K562 (cell line): ENCODE measurements around the gene SRRT. TPM values are rescaled to one million over a fixed set of nuclear protein-coding genes. Genes with fewer than 3 reads are reported as not detected.

Source experiments
- FOXA1 ChIP-seq: fragments of 450-650 bp; IDR thresholded peaks from 2 replicates; pipeline ENCODE4 v1.6.1; 2016; ENCODE audit warnings: mild to moderate bottlenecking, borderline replicate concordance
- GTF2A2 ChIP-seq: IDR thresholded peaks from 2 replicates; pipeline ENCODE4 v1.6.1; 2016; ENCODE audit warnings: mild to moderate bottlenecking, missing genetic modification characterization, missing compliant biosample characterization
- GTF2F1 ChIP-seq: IDR thresholded peaks from 2 replicates; pipeline ENCODE4 v1.6.1; 2011; ENCODE audit warnings: low read depth, low read length, improper control_type of control experiment
- KAT7 ChIP-seq: sonication (generic); formaldehyde crosslinking; IDR thresholded peaks from 2 replicates; pipeline ENCODE4 v1.8.0; 2022; ENCODE audit warnings: missing genetic modification reagents, mild to moderate bottlenecking, borderline replicate concordance
- MGA ChIP-seq: fragments of 450-650 bp; IDR thresholded peaks from 2 replicates; pipeline ENCODE4 v1.6.1; 2016; ENCODE audit warnings: mild to moderate bottlenecking, moderate library complexity
- MXI1 ChIP-seq: IDR thresholded peaks from 2 replicates; pipeline ENCODE4 v1.6.1; 2011; ENCODE audit warnings: low read depth, mild to moderate bottlenecking, improper control_type of control experiment, low read length
- NEUROD1 ChIP-seq: fragments of 150-350 bp; IDR thresholded peaks from 2 replicates; pipeline ENCODE4 v1.6.1; 2014; ENCODE audit warnings: borderline replicate concordance, low read length, low read depth; ENCODE audit not compliant: partially characterized antibody
- NR2C2 ChIP-seq, 2 experiments: fragments of 200-800 bp in 1 of 2; sonication (Bioruptor generic) in 1 of 2; sonication (generic) in 1 of 2; formaldehyde crosslinking in 1 of 2; IDR thresholded peaks; 2 replicates each; pipeline versions ENCODE4 v1.6.1 to v1.8.0; 2016 to 2022; ENCODE audit warnings: mild to moderate bottlenecking in 1 of 2, missing compliant biosample characterization in 1 of 2, missing genetic modification characterization in 1 of 2, missing genetic modification reagents in 1 of 2
- RBBP5 ChIP-seq: fragments of 200-600 bp; sonication (generic); IDR thresholded peaks from 2 replicates; pipeline ENCODE4 v1.6.1; 2012; ENCODE audit warnings: borderline replicate concordance, mild to moderate bottlenecking, low read length, control low read depth, inconsistent platforms; ENCODE audit not compliant: insufficient read depth, poor library complexity, severe bottlenecking
- ZNF184 ChIP-seq: sonication (generic); formaldehyde crosslinking; IDR thresholded peaks from 2 replicates; pipeline ENCODE4 v1.5.0; 2020; ENCODE audit warnings: missing genetic modification reagents
- ZNF644 ChIP-seq: fragments of 200-800 bp; sonication (Bioruptor generic); IDR thresholded peaks from 2 replicates; pipeline ENCODE4 v1.6.1; 2016; ENCODE audit warnings: low read depth, missing genetic modification characterization, missing compliant biosample characterization
- polyA plus RNA-seq, 8 experiments: library from polyadenylated mRNA; depleted of rRNA in 4 of 8; stranded (reverse) in 5 of 8; unstranded in 3 of 8; fragments of >200 nt; fragmentation: Nextera tagmentation in 2 of 8; fragmentation: Illumina TruSeq in 1 of 8; extraction: Ambion mirVana in 2 of 8; extraction: Trizol in 1 of 8; gene quantifications; 2 replicates each; pipeline versions ENCODE4 v1.2.1 to v1.2.3, GENCODE V29; 2011 to 2014; ENCODE audit warnings: inconsistent platforms in 1 of 8, missing spikeins in 1 of 8
- total RNA-seq, 7 experiments: library from RNA; depleted of rRNA in 6 of 7; stranded (reverse); fragments of >200 nt in 6 of 7; fragmentation: Illumina TruSeq in 2 of 7; extraction: Trizol in 2 of 7; gene quantifications; 2 replicates each; pipeline versions ENCODE4 v1.2.1 to v1.2.3, GENCODE V29; 2011 to 2021; ENCODE audit warnings: low replicate concordance in 1 of 7

Gene SRRT
- total and polyA plus RNA-seq, 9 of the 15 experiments (the other 6 are each of a cell fraction or from before 2014, with no cell fraction given): 10.3 to 263 (median 84.4) TPM

GRCh38 chr7:100837099-100837836 lies 37.6 kb upstream of the SRRT start (continued):
- TF ChIP-seq MGA: peak; percentile 96
- no peak for TF ChIP-seq KAT7 (CRISPR knock-in tag)
- no peak for TF ChIP-seq ZNF184 (CRISPR knock-in tag)
- no peak for TF ChIP-seq FOXA1
- TF ChIP-seq NEUROD1: peak; percentile 54
- TF ChIP-seq RBBP5: no peak
- TF ChIP-seq GTF2A2 (tag): no peak
- peak; percentile 46; the same call in 1 of the 2 replicates for TF ChIP-seq ZNF644
- no peak for TF ChIP-seq MXI1
- no peak for TF ChIP-seq GTF2F1
- peak; percentile 58; the same call in 1 of the 2 replicates for TF ChIP-seq NR2C2 (CRISPR knock-in tag; IDR thresholded peaks at IDR 0.05)
- peak; percentile 68 for TF ChIP-seq NR2C2 (tag; IDR thresholded peaks at IDR 0.05)
